Coronary artery (tissue), 2 donors: ENCODE measurements around the gene TTC3.

Experiments
- DNase-seq: peaks from one replicate; pipeline ENCODE4 v3.0.0-alpha.2; 2017; ENCODE audit warnings: low spot score
- H3K27ac ChIP-seq, 2 donors: fragments of 200-600 bp; sonication (generic); one replicate each; pipeline ENCODE4 v1.5.1; 2016 to 2019
- H3K4me3 ChIP-seq: fragments of 200-600 bp; sonication (generic); 2 replicates; pipeline ENCODE4 v1.5.1; 2016; ENCODE audit warnings: mild to moderate bottlenecking, moderate library complexity
- CTCF ChIP-seq: fragments of 200-600 bp; sonication (generic); IDR thresholded peaks from one replicate; pipeline ENCODE4 v1.5.1; 2019; ENCODE audit warnings: antibody characterized with exemption

Gene TTC3

DNA sequence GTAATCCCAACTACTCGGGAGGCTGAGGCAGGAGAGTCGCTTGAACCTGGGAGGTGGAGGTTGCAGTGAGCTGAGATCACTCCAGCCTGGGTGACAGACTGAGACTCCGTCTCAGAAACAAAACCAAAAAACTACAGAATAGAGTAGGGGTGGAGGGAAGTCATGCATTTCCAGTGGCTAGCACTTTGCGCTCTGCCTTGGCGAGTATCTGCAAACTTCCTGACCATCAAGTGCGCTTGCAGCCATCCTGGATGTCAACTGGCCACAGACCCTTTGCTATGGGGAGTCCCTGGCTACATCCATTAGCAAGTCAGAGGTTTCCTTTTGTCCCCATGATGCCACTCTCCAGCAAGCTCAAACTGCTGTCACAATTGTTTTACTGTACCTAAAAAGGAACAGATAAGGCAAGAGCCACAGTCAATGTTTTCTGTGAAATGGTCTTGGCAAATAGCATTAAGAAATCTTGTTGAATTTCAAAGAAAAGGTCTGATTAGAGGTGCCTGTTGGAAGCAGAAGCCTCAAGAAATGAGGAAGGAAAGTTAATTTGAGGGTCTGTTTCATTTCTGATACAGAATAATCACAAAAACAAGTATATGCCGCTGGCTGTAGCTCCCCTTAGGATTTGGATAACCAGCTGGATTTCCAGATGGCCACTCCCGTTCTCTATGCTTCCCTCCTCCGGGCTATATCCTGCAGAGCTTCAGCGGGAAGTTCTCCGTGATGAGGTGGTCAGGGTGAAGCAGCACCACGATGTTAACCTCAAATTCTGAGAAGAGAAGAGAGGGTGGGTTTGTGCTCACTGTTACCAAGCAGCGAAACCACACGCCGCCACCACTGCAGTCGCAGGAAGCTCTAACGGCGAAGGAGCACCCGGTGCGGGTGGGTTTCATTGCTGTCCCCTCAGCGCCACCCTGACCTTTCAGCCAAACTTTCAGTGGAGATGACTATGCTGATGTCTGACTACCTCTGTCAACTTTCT, 152.1 kb downstream of the TTC3 start:
- no peak overlapping the region for H3K27ac ChIP-seq
- no peak for TF ChIP-seq CTCF
- DNase-seq = no peak
- no peak overlapping the region for H3K4me3 ChIP-seq

GRCh38 chr21:37226041-37226920, 153.2 kb downstream of the TTC3 start:
- Histone ChIP-seq H3K4me3 (no peak overlapping the region), H3K27ac (no peak overlapping the region)
- no peak for DNase-seq
- no peak for TF ChIP-seq CTCF

DNA sequence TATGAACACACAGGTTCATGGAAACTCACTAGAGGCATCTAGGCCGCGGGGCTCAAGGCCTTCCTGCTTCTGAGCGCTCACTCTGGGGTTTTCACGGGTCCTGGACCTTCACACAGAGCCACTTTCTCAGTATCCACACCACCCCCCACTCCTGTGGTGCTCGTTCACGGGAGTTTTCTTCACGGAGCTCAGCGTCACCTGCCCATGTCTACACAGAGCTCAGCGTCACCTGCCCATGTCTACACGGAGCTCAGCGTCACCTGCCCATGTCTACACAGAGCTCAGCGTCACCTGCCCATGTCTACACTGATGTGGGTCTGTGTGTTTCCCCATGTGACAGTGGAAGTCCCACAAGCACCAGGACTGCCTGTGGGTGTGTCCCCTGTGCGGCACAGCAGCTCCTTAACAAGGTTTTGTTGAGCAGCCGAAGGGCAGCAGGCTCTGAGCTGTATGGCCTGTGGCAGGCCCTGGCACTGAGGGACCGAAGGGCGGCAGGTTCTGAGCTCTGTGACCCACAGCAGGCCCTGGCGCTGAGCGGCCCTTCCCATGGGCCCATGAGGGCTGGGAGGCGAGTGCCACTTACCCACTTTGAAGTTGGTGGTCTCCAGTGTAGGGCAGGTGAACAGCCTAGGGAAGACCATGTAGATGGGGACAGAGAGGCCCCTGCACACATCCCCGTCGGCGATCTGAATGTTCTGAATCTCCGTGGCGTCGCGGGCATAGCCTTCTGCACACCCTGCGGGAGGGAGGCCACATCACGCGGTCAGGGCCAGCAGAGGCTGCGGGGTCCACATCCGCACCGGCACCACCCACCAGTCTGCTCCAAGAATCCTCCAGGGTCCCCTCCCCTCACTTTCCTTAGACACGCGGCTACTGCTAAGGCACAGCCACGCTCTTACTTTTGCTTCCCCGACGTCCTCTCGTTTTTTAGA, 154.3 kb downstream of the TTC3 start:
- DNase-seq = no peak
- Histone ChIP-seq H3K4me3 (no peak overlapping the region), H3K27ac (no peak overlapping the region)
- no peak for TF ChIP-seq CTCF

DNA sequence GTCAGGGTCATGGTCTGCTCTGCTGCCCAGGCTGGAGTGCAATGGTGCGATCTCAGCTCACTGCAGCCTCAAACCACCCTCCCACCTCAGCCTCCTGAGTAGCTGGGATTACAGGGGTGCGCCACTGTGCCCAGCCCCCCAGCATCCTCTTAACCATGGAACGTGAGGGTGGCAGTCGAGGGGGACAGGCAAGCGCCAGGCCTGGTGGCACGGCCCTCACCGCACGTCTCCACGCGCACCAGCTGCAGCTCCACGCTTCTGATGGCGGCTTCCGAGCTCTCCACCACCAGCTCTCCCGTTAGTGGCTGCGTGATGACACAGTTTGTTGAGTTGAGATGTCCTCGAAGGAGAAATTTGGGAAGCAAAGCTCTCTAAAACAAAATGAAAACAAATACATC, 154.9 kb downstream of the TTC3 start:
- Histone ChIP-seq H3K27ac (no peak overlapping the region), H3K4me3 (no peak overlapping the region)
- TF ChIP-seq CTCF = no peak
- no peak for DNase-seq

DNA sequence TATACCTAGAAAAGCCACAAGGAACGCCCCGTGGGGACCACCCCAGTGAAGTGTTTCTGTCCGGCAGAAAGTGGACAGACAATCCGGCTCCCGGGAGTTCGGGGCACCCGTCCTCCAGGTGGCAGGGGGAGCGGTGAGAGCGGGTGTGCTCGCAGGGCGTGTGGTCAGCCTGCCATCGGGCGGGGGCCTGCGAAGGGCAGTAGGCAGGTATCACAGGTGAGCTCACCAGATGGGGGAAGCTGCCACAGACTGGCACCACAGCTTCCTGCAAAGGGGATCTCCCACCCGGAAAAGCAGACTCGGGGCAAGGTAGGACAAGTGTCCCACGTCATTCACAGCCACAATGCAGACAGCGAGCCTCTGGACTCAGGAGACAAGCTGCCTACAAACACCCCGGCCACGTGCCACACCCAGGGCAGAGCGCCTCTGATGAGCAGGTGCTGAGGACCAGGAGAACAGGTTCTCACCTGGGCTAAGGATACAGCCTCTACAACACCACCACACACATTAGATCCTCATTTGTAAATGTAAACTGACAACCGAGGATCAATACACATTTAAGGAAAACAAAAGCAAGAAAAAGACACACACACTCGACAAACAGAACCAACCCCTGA, 157.7 kb downstream of the TTC3 start:
- Histone ChIP-seq H3K4me3 (no peak overlapping the region), H3K27ac (no peak overlapping the region)
- TF ChIP-seq CTCF = no peak
- DNase-seq = no peak

DNA sequence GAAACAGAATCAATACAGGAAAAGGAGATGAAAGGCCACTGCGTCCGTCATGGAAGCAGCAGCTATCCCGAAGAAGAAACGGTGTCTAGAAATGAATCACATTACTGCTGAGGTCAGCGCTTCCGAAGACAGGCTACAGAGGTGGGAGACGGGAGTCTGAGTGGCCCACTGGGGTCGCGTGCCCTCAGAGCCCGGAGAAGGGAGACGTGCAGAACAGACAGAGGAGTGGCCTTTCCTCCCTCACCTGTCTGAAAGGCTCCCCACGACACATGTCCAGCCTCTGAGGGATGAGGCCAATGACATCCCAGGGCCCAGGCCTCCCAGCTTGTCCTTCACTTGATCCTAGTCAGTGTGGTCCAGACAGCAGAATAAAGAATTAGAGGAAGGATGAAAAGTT, 158.2 kb downstream of the TTC3 start:
- no peak for TF ChIP-seq CTCF
- no peak for DNase-seq
- H3K4me3 ChIP-seq = no peak overlapping the region
- no peak overlapping the region for H3K27ac ChIP-seq
